Fibroblast of lung (primary cell): Measurements from ENCODE around the gene UQCRH. TPM values are rescaled to one million over a fixed set of nuclear protein-coding genes. Genes with fewer than 3 reads are reported as not detected.

ENCODE experiments used
- DNase-seq, 2 donors: peaks; one replicate each; pipeline versions ENCODE4 v3.0.0 to v3.0.0-alpha.2; 2010; ENCODE audit warnings: low read depth in 2 of 2
- H2AFZ ChIP-seq: 2 replicates; pipeline ENCODE4 v1.5.1; 2012; ENCODE audit warnings: low read length, control low read depth, inconsistent platforms
- H3K27ac ChIP-seq: 2 replicates; pipeline ENCODE4 v1.5.1; 2011; ENCODE audit warnings: low read length, control low read depth; ENCODE audit not compliant: insufficient read depth
- H3K27me3 ChIP-seq: 2 replicates; pipeline ENCODE4 v1.5.1; 2011; ENCODE audit warnings: mild to moderate bottlenecking, low read length; ENCODE audit not compliant: control insufficient read depth, insufficient read depth
- H3K36me3 ChIP-seq: 2 replicates; pipeline ENCODE4 v1.5.1; 2011; ENCODE audit warnings: low read length; ENCODE audit not compliant: control insufficient read depth, insufficient read depth
- H3K4me1 ChIP-seq: 2 replicates; pipeline ENCODE4 v1.5.1; 2011; ENCODE audit warnings: low read length; ENCODE audit not compliant: control insufficient read depth, insufficient read depth; ENCODE audit errors: extremely low read depth
- H3K4me2 ChIP-seq: 2 replicates; pipeline ENCODE4 v1.5.1; 2011; ENCODE audit warnings: low read length, control low read depth; ENCODE audit not compliant: insufficient read depth; ENCODE audit errors: extremely low read depth
- H3K4me3 ChIP-seq, 4 experiments: fragments of 200-600 bp in 1 of 4; sonication (generic) in 1 of 4; replicated peaks in 1 of 4; 2 replicates each; pipeline ENCODE4 v1.5.1; 2011 to 2016; ENCODE audit warnings: low read length in 4 of 4, low read depth in 3 of 4, mild to moderate bottlenecking in 3 of 4, control low read depth in 2 of 4, inconsistent platforms in 1 of 4, mixed read lengths in 1 of 4; ENCODE audit not compliant: insufficient read depth in 1 of 4; ENCODE audit errors: control extremely low read depth in 1 of 4
- H3K79me2 ChIP-seq: 2 replicates; pipeline ENCODE4 v1.5.1; 2012; ENCODE audit warnings: mild to moderate bottlenecking, low read length, inconsistent platforms; ENCODE audit not compliant: control insufficient read depth, insufficient read depth
- H3K9ac ChIP-seq: 2 replicates; pipeline ENCODE4 v1.5.1; 2011; ENCODE audit warnings: mild to moderate bottlenecking, low read length, control low read depth; ENCODE audit not compliant: insufficient read depth
- H3K9me3 ChIP-seq: 2 replicates; pipeline ENCODE4 v1.5.1; 2012; ENCODE audit warnings: low read depth, low read length; ENCODE audit not compliant: control insufficient read depth, insufficient read depth
- H4K20me1 ChIP-seq: 2 replicates; pipeline ENCODE4 v1.5.1; 2011; ENCODE audit warnings: low read length; ENCODE audit not compliant: control insufficient read depth, insufficient read depth; ENCODE audit errors: extremely low read depth
- EZH2 ChIP-seq: IDR thresholded peaks from 2 replicates; pipeline ENCODE4 v1.5.1; 2012; ENCODE audit warnings: low read length, control low read depth, mild to moderate bottlenecking; ENCODE audit errors: missing control alignments
- polyA plus RNA-seq, 2 donors: library from polyadenylated mRNA; depleted of rRNA in 1 of 2; stranded (reverse) in 1 of 2; unstranded in 1 of 2; fragments of >200 nt; gene quantifications; 2 replicates each; pipeline ENCODE4 v1.2.1, GENCODE V29; 2011 to 2012; ENCODE audit warnings: missing spikeins in 1 of 2
- total RNA-seq: library from RNA; depleted of rRNA; stranded (reverse); fragments of >200 nt; gene quantifications from 2 replicates; pipeline ENCODE4 v1.2.1, GENCODE V29; 2014
- TF ChIP-seq, protein P1 (sequence below), 2 donors: IDR thresholded peaks in 1 of 2; conservative IDR thresholded peaks in 1 of 2; 1 replicate in 1 of 2; 2 replicates in 1 of 2; pipeline ENCODE4 v1.5.1; 2011 to 2012; ENCODE audit warnings: low read length in 2 of 2, control low read depth in 1 of 2, inconsistent platforms in 1 of 2, low read depth in 1 of 2, mild to moderate bottlenecking in 1 of 2

UQCRH gene
- total and polyA plus RNA-seq, 2 donors (not counting 1 experiment from before 2014, with no cell fraction given) = 447 to 514 TPM

DNA sequence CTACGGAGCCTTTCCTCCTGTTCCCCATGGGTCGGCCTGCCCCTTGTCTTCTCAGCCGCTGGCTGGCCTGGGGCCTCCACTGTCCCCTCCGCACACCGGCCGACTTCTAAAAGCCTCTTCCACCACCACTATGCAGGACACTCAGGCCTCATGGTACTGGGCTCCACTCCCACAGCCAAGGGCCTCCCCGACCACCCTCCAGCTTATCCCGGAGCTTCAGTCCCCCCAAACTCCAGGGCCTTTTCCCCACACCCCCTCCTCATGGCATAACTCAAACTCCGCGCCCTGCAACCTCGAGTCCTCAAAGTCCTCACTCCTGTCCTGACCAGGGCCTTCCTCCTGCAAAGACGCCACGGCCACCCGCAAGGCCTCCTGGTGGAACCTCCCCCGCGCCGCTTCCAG is 2.1 kb upstream of the UQCRH start:
- Histone ChIP-seq H3K9me3 (no peaks in the 10 kb centered on the region), H3K9ac (peak overlapping the region; percentile 97), H3K4me1 (peaks cover 9% of the 10 kb centered on the region), H3K27ac (peak overlapping the region; percentile 97), H3K79me2 (peaks cover 86% of the 10 kb centered on the region), H4K20me1 (no peaks in the 10 kb centered on the region), H3K4me3 (peak overlapping the region; percentile 59 to 88 (median 76)), H3K27me3 (no peaks in the 10 kb centered on the region), H2AFZ (no peak overlapping the region), H3K36me3 (peaks cover 4% of the 10 kb centered on the region), H3K4me2 (peak overlapping the region; percentile 98)
- TF ChIP-seq, protein P1, sequence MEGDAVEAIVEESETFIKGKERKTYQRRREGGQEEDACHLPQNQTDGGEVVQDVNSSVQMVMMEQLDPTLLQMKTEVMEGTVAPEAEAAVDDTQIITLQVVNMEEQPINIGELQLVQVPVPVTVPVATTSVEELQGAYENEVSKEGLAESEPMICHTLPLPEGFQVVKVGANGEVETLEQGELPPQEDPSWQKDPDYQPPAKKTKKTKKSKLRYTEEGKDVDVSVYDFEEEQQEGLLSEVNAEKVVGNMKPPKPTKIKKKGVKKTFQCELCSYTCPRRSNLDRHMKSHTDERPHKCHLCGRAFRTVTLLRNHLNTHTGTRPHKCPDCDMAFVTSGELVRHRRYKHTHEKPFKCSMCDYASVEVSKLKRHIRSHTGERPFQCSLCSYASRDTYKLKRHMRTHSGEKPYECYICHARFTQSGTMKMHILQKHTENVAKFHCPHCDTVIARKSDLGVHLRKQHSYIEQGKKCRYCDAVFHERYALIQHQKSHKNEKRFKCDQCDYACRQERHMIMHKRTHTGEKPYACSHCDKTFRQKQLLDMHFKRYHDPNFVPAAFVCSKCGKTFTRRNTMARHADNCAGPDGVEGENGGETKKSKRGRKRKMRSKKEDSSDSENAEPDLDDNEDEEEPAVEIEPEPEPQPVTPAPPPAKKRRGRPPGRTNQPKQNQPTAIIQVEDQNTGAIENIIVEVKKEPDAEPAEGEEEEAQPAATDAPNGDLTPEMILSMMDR (conservative IDR thresholded peaks at IDR 0.05 in 1 of 2, IDR thresholded peaks at IDR 0.05 in 1 of 2; ENCODE audit: low read depth in 1 of 2, low read length in 2 of 2) = no peak
- TF ChIP-seq EZH2 = no peak
- DNase-seq = no peak

DNA sequence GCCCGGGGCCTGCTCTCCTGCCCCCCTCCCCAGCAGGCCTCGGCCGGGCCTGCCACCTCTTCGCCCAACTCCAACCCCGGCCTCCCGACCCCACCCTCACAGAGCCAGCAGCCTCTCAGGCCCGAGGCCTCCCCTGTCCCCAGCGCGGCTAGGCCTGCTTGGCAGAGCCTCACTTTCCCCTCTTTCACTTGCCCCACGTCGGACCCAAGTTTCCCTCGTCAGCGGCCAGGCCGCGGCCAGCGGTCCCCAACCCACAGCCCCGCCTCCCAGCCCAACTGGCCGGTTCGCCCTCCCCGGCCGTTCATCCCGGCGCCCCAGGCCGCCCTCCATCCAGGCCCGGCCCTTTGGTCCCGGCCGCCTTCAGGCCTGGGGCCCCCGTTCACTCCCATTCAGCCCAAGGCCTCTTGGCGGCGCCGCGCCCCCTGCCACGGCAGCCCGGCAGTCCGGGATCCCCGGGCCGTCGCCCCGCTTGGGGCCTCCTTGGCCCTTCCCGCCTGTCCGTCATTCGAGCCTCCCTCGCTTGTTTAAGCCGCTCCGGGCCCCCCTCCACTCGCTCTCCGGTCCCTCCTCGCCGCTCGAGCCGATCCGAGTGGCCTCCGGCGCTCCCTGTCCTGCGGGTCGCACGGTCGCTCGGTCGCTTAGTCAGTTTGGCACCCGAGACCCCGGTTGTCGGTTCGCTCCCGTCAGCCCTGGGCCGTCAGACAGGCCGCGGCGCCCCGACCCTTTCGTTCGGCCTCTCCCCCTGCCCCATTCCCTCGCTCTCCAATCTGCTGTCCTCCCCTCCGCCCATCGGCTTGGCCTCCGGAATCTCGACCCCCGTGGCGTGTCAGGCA is 1.5 kb upstream of the UQCRH start:
- peaks cover 93% of the 10 kb centered on the region for H3K79me2 ChIP-seq
- H3K9me3 ChIP-seq = no peaks in the 10 kb centered on the region
- peak overlapping the region; percentile 97 for H3K27ac ChIP-seq
- H3K9ac ChIP-seq = peak overlapping the region; percentile 97
- peak; percentile 66 to 74 for DNase-seq
- TF ChIP-seq, protein P1 (conservative IDR thresholded peaks at IDR 0.05 in 1 of 2, IDR thresholded peaks at IDR 0.05 in 1 of 2; ENCODE audit: low read depth in 1 of 2, low read length in 2 of 2) = no peak
- no peak for TF ChIP-seq EZH2
- no peaks in the 10 kb centered on the region for H3K27me3 ChIP-seq
- peak overlapping the region; percentile 98 for H3K4me2 ChIP-seq
- no peaks in the 10 kb centered on the region for H4K20me1 ChIP-seq
- no peak overlapping the region for H2AFZ ChIP-seq
- peaks cover 9% of the 10 kb centered on the region for H3K4me1 ChIP-seq
- peak overlapping the region; percentile 59 to 88 (median 76) for H3K4me3 ChIP-seq
- peaks cover 2% of the 10 kb centered on the region for H3K36me3 ChIP-seq

DNA sequence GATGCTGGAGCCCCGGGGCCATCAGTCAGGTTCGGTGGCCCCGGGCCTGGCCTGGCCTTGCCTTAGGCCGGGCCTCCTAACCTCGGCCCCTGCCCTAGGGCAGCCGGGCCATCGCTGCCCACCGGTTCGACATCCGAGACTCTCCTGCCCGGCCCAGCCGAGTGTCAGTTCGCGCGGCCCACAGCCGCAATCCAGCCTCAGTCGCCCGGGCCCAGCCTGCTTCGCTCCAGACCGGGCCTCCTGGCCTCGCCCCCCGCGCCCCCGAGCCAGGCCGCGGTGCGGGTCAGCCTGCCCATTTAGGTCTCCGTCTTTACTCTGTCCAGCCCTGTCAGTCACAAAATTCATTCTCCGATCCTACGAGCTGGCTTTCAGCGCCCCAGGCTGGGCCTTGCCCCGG is 859 bp upstream of the UQCRH start:
- Histone ChIP-seq H3K4me3 (peak overlapping the region; percentile 56 to 88 (median 76)), H3K36me3 (no peaks in the 10 kb centered on the region), H3K4me1 (peaks cover 9% of the 10 kb centered on the region), H2AFZ (no peak overlapping the region), H3K27ac (peak overlapping the region; percentile 97), H4K20me1 (no peaks in the 10 kb centered on the region), H3K9me3 (no peaks in the 10 kb centered on the region), H3K4me2 (peak overlapping the region; percentile 98), H3K27me3 (no peaks in the 10 kb centered on the region), H3K79me2 (peaks cover 93% of the 10 kb centered on the region), H3K9ac (peak overlapping the region; percentile 97)
- peak; percentile 42 to 48 for DNase-seq
- TF ChIP-seq EZH2 = no peak
- TF ChIP-seq, protein P1 (conservative IDR thresholded peaks at IDR 0.05 in 1 of 2, IDR thresholded peaks at IDR 0.05 in 1 of 2; ENCODE audit: low read depth in 1 of 2, low read length in 2 of 2) = no peak
